GM12872 (cell line): Measurements from ENCODE around the gene CBARP.

Source experiments
- CTCF ChIP-seq: IDR thresholded peaks from 3 replicates; pipeline ENCODE4 v1.5.1; 2011; ENCODE audit warnings: low read depth, mild to moderate bottlenecking, low read length, moderate library complexity; ENCODE audit not compliant: insufficient read depth

Gene CBARP

GRCh38 chr19:1251330-1252220, 13.8 kb upstream of the CBARP start:
- no peak for TF ChIP-seq CTCF

- TF ChIP-seq CTCF, result 0 out of 3 replicates have a peak, but pooled peaks have one; percentile 3
Observed at GRCh38 chr19:1250437-1251260, 12.8 kb upstream of the CBARP start.

GRCh38 chr19:1249990-1250436, 12.2 kb upstream of the CBARP start:
- no peak for TF ChIP-seq CTCF

- no peak for TF ChIP-seq CTCF
Observed at GRCh38 chr19:1249298-1249989, 11.6 kb upstream of the CBARP start.

GRCh38 chr19:1248786-1249297, 11.0 kb upstream of the CBARP start:
- TF ChIP-seq CTCF, result peak; percentile 73

GRCh38 chr19:1248139-1248785, 10.5 kb upstream of the CBARP start, which contains the start of gene MIDN:
MIDN (plus strand) TSS chr19:1248583; CDS start chr19:1250297, 1,714 bp downstream.
- TF ChIP-seq CTCF, result peak; percentile 56
